Astrocyte of the spinal cord (primary cell): ENCODE measurements around the gene RMI1.

ENCODE experiments used
- DNase-seq: peaks from one replicate; pipeline ENCODE4 v3.0.0; 2011; ENCODE audit warnings: low read depth, low spot score
- H3K4me3 ChIP-seq: 2 replicates; pipeline ENCODE4 v1.5.1; 2011; ENCODE audit warnings: low read depth, mild to moderate bottlenecking, low read length, moderate library complexity
- CTCF ChIP-seq: IDR thresholded peaks from 2 replicates; pipeline ENCODE4 v1.5.1; 2012; ENCODE audit warnings: low read depth, mild to moderate bottlenecking, low read length, inconsistent platforms
- in situ Hi-C: cut with HindIII; loops from 2 replicates; pipeline ENCODE4 v1.10.0; 2017; ENCODE audit warnings: low sequenced_read_pairs

RMI1 gene

GRCh38 chr9:83965350-83966208, 15.0 kb upstream of the RMI1 start:
- no peak for DNase-seq
- in situ Hi-C loops = no loop called here
- H3K4me3 ChIP-seq = no peak overlapping the region
- no peak for TF ChIP-seq CTCF

- DNase-seq = no peak
- H3K4me3 ChIP-seq = no peak overlapping the region
- TF ChIP-seq CTCF = no peak
- in situ Hi-C loops = no loop called here
Observed at GRCh38 chr9:83966209-83966582, 14.4 kb upstream of the RMI1 start.

GRCh38 chr9:83967073-83967472, 13.5 kb upstream of the RMI1 start:
- no peak for TF ChIP-seq CTCF
- in situ Hi-C loops = no loop called here
- DNase-seq = no peak
- no peak overlapping the region for H3K4me3 ChIP-seq

- no peak overlapping the region for H3K4me3 ChIP-seq
- no peak for TF ChIP-seq CTCF
- in situ Hi-C loops = no loop called here
- DNase-seq = no peak
Observed at GRCh38 chr9:83969602-83970001, 11.0 kb upstream of the RMI1 start.

- in situ Hi-C loops = no loop called here
- no peak overlapping the region for H3K4me3 ChIP-seq
- TF ChIP-seq CTCF = no peak
- no peak for DNase-seq
Observed at GRCh38 chr9:83971485-83971884, 9.1 kb upstream of the RMI1 start.

GRCh38 chr9:83972286-83972685, 8.3 kb upstream of the RMI1 start:
- H3K4me3 ChIP-seq = no peak overlapping the region
- DNase-seq = no peak
- in situ Hi-C loops = no loop called here
- no peak for TF ChIP-seq CTCF
